NK-92 (cell line): ENCODE measurements around the gene SRA1.
"Not testable (repeated sequence)": the region's sequence is repeated elsewhere in the genome, so short reads cannot be mapped to it uniquely, and the experiment has no call there.

Source experiments
- DNase-seq: peaks from one replicate; lab custom pipeline; 2025; ENCODE audit not compliant: unreplicated experiment; lab: John Stamatoyannopoulos, UW

Gene SRA1

GRCh38 chr5:140557136-140557805, at the start of gene SRA1:
SRA1 (minus strand) TSS chr5:140557473; CDS start chr5:140557452, 21 bp downstream.
- no peak for DNase-seq

- DNase-seq = no peak
Measured at GRCh38 chr5:140607031-140607430, 49.8 kb upstream of the SRA1 start.

GRCh38 chr5:140605879-140606278, 48.6 kb upstream of the SRA1 start:
- no peak for DNase-seq

- DNase-seq = no peak
Measured at GRCh38 chr5:140603734-140604133, 46.5 kb upstream of the SRA1 start.

- DNase-seq = not testable (repeated sequence)
Measured at GRCh38 chr5:140603446-140603698, 46.1 kb upstream of the SRA1 start.

GRCh38 chr5:140602147-140602546, 44.9 kb upstream of the SRA1 start:
- DNase-seq = no peak

GRCh38 chr5:140600096-140600495, 42.8 kb upstream of the SRA1 start:
- no peak for DNase-seq

- no peak for DNase-seq
Measured at GRCh38 chr5:140598836-140599235, 41.6 kb upstream of the SRA1 start.

GRCh38 chr5:140596321-140596741, 39.1 kb upstream of the SRA1 start:
- no peak for DNase-seq

GRCh38 chr5:140595538-140596300, 38.4 kb upstream of the SRA1 start:
- no peak for DNase-seq

GRCh38 chr5:140594169-140594568, 36.9 kb upstream of the SRA1 start:
- DNase-seq = no peak

- DNase-seq = not testable (repeated sequence)
Measured at GRCh38 chr5:140593070-140593469, 35.8 kb upstream of the SRA1 start.

- DNase-seq = no peak
Measured at GRCh38 chr5:140591747-140592372, 34.6 kb upstream of the SRA1 start.

- no peak for DNase-seq
Measured at GRCh38 chr5:140590861-140591260, 33.6 kb upstream of the SRA1 start.

- DNase-seq = no peak
Measured at GRCh38 chr5:140588311-140589070, 31.2 kb upstream of the SRA1 start.

GRCh38 chr5:140587495-140587894, 30.2 kb upstream of the SRA1 start:
- no peak for DNase-seq

- DNase-seq = not testable (repeated sequence)
Measured at GRCh38 chr5:140579188-140579747, 22.0 kb upstream of the SRA1 start.

GRCh38 chr5:140576776-140577201, 19.5 kb upstream of the SRA1 start:
- no peak for DNase-seq

- DNase-seq = no peak
Measured at GRCh38 chr5:140575309-140575708, 18.0 kb upstream of the SRA1 start.

- DNase-seq = no peak
Measured at GRCh38 chr5:140574165-140574564, 16.9 kb upstream of the SRA1 start.

- no peak for DNase-seq
Measured at GRCh38 chr5:140573683-140574082, 16.4 kb upstream of the SRA1 start.
